Spleen (tissue), 11 donors: ENCODE measurements around the gene INPP5D. TPM values are rescaled to one million over a fixed set of nuclear protein-coding genes. Genes with fewer than 3 reads are reported as not detected.
"Not testable (repeated sequence)": the region's sequence is repeated elsewhere in the genome, so short reads cannot be mapped to it uniquely, and the experiment has no call there.

ENCODE experiments used
- DNase-seq: peaks from one replicate; pipeline ENCODE4 v3.0.0-alpha.2; 2020
- H3K27ac ChIP-seq, 8 donors: fragments of 200-600 bp; sonication (generic) in 7 of 8; 1 replicate in 4 of 8; 2 replicates in 4 of 8; pipeline versions ENCODE4 v1.5.0 to v1.8.0; 2016 to 2021; ENCODE audit warnings: inconsistent platforms in 4 of 8, mild to moderate bottlenecking in 4 of 8, moderate library complexity in 1 of 8
- H3K27me3 ChIP-seq, 7 donors: fragments of 200-600 bp; sonication (generic) in 6 of 7; replicated peaks in 1 of 7; 1 replicate in 4 of 7; 2 replicates in 3 of 7; pipeline versions ENCODE4 v1.5.0 to v1.8.0; 2016 to 2021; ENCODE audit warnings: inconsistent platforms in 3 of 7, mild to moderate bottlenecking in 1 of 7
- H3K36me3 ChIP-seq, 6 donors: fragments of 200-600 bp; sonication (generic) in 5 of 6; 1 replicate in 4 of 6; 2 replicates in 2 of 6; pipeline versions ENCODE4 v1.5.0 to v1.8.0; 2016 to 2021; ENCODE audit warnings: inconsistent platforms in 2 of 6
- H3K4me1 ChIP-seq, 6 donors: fragments of 200-600 bp; sonication (generic) in 5 of 6; 1 replicate in 3 of 6; 2 replicates in 3 of 6; pipeline versions ENCODE4 v1.5.0 to v1.8.0; 2016 to 2021; ENCODE audit warnings: inconsistent platforms in 3 of 6
- H3K4me3 ChIP-seq, 8 donors: fragments of 200-600 bp; sonication (generic) in 7 of 8; 1 replicate in 4 of 8; 2 replicates in 4 of 8; pipeline versions ENCODE4 v1.5.0 to v1.8.0; 2016 to 2021; ENCODE audit warnings: inconsistent platforms in 4 of 8, mild to moderate bottlenecking in 4 of 8, moderate library complexity in 2 of 8
- H3K9me3 ChIP-seq, 8 donors: fragments of 200-600 bp; sonication (generic) in 7 of 8; 1 replicate in 4 of 8; 2 replicates in 4 of 8; pipeline versions ENCODE4 v1.5.0 to v1.8.0; 2016 to 2021; ENCODE audit warnings: inconsistent platforms in 4 of 8
- POLR2A ChIP-seq, 3 donors: fragments of 450-650 bp; IDR thresholded peaks; one replicate each; pipeline ENCODE4 v1.5.1; 2017; ENCODE audit warnings: antibody characterized with exemption in 3 of 3, mild to moderate bottlenecking in 1 of 3
- POLR2AphosphoS5 ChIP-seq, 3 donors: sonication (generic); formaldehyde crosslinking; IDR thresholded peaks; one replicate each; pipeline ENCODE4 v1.5.1; 2017; ENCODE audit warnings: antibody characterized with exemption in 3 of 3
- WGBS, 5 donors: extraction: QIAGEN DNeasy Blood & Tissue Kit in 3 of 5; methylation state at CpG; one replicate each; pipeline versions ENCODE4 v1.1.5 to v1.1.7; 2013 to 2018; 5-methylcytosine and 5-hydroxymethylcytosine counted together
- intact Hi-C: fragments of 100-400 bp; cut with DNase I; formaldehyde crosslinking; loops from one replicate; pipeline ENCODE4 v1.15.0; 2023; ENCODE audit warnings: low total_unique reads
- polyA plus RNA-seq, 3 donors: library from polyadenylated mRNA; stranded (reverse); fragments of 200-250 nt; gene quantifications; one replicate each; pipeline ENCODE4 v1.2.1, GENCODE V29; 2013
- total RNA-seq, 7 donors: library from RNA; depleted of rRNA in 3 of 7; stranded (reverse); fragments of >200 nt in 3 of 7; fragmentation: NEBNext Ultra II Directional in 4 of 7; extraction: Animal tissue kit (Norgen Biotek cat#: 25700) in 4 of 7; gene quantifications; one replicate each; pipeline versions ENCODE4 v1.1.0 to v1.2.1, GENCODE V29; 2016 to 2021
- TF ChIP-seq, protein P1 (sequence below), 11 experiments: fragments of 200-600 bp in 7 of 11; fragments of 450-650 bp in 4 of 11; sonication (generic) in 4 of 11; IDR thresholded peaks in 8 of 11; conservative IDR thresholded peaks in 3 of 11; 1 replicate in 7 of 11; 2 replicates in 4 of 11; pipeline versions ENCODE4 v1.4.0 to v1.8.0; 2016 to 2021; ENCODE audit warnings: antibody characterized with exemption in 11 of 11, inconsistent platforms in 4 of 11, mild to moderate bottlenecking in 1 of 11
- donor health status: healthy with polysubstance abuse.
- donor health status: DM: no; HTN: no; CAD: no; lungs with moderate emphysema.
- donor health status: DM: no; HTN: no; CAD: no.
- donor health status: Bipolar disorder and iron deficiency.
- donor health status: healthy.
- donor health status: DM: no; HTN: no; CAD: no.
- donor health status: DM: yes; HTN: yes; CAD: no.

The INPP5D gene
- total and polyA plus RNA-seq, 10 donors = 71.1 to 246 (median 181) TPM

DNA sequence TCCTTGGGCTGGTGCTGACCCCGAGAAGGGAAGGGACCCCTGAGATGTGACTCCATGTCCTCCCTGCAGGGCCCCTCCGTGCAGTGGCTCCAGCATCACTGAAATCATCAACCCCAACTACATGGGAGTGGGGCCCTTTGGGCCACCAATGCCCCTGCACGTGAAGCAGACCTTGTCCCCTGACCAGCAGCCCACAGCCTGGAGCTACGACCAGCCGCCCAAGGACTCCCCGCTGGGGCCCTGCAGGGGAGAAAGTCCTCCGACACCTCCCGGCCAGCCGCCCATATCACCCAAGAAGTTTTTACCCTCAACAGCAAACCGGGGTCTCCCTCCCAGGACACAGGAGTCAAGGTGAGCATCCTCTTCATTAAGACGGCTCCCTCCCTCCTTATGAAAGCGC is 137.9 kb downstream of the INPP5D start:
- 83 to 93% (median 91%) methylated on average over 9 to 12 of the region's 12 CpGs for WGBS, 5 donors
- no peaks in the 10 kb centered on the region for H3K27me3 ChIP-seq
- intact Hi-C loops = no loop called here
- H3K4me3 ChIP-seq = no peak overlapping the region
- peaks cover 0 to 8% (median 2%) of the 10 kb centered on the region in 8 donors for H3K9me3 ChIP-seq
- TF ChIP-seq POLR2A (IDR thresholded peaks at IDR 0.05) (no peak), POLR2AphosphoS5 (IDR thresholded peaks at IDR 0.05) (peak in 1 of 3 donors; percentile 57)
- no peak overlapping the region for H3K27ac ChIP-seq
- peaks cover 0 to 33% (median 23%) of the 10 kb centered on the region in 6 donors for H3K4me1 ChIP-seq
- no peak for DNase-seq
- H3K36me3 ChIP-seq = peaks cover 0 to 100% (median 94%) of the 10 kb centered on the region in 6 donors

DNA sequence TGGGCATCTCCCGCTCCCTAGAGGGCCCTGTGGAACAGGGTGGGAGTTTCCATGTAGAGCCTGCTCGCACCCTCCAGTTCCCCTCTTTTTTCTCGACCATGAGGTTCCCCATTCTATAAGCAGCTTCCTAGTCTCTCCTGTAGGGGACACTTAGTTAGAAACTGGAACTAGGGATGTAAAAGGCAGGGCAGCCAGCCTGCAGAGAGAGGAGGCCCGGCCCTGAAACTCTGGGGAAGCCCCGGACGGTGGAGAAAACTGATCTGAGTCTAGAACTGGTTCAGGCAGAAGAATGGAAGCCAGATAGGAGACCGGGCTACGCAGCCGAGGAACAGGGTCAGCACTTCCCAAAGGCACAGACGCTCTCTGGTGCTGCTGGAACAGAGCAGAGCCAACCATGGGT is 139.7 kb downstream of the INPP5D start:
- Histone ChIP-seq H3K4me3 (no peak overlapping the region), H3K9me3 (peaks cover 0 to 13% (median 2%) of the 10 kb centered on the region in 8 donors), H3K27me3 (no peaks in the 10 kb centered on the region), H3K4me1 (peaks cover 0 to 42% (median 26%) of the 10 kb centered on the region in 6 donors), H3K27ac (peak overlapping the region in 1 of 8 donors; percentile 35), H3K36me3 (peaks cover 0 to 100% (median 99%) of the 10 kb centered on the region in 6 donors)
- 78 to 87% (median 82%) methylated on average over 10 of the region's 10 CpGs for WGBS, 5 donors
- DNase-seq = no peak
- TF ChIP-seq POLR2A (IDR thresholded peaks at IDR 0.05) (no peak), POLR2AphosphoS5 (IDR thresholded peaks at IDR 0.05) (peak in 1 of 3 donors; percentile 15)
- TF ChIP-seq, protein P1, sequence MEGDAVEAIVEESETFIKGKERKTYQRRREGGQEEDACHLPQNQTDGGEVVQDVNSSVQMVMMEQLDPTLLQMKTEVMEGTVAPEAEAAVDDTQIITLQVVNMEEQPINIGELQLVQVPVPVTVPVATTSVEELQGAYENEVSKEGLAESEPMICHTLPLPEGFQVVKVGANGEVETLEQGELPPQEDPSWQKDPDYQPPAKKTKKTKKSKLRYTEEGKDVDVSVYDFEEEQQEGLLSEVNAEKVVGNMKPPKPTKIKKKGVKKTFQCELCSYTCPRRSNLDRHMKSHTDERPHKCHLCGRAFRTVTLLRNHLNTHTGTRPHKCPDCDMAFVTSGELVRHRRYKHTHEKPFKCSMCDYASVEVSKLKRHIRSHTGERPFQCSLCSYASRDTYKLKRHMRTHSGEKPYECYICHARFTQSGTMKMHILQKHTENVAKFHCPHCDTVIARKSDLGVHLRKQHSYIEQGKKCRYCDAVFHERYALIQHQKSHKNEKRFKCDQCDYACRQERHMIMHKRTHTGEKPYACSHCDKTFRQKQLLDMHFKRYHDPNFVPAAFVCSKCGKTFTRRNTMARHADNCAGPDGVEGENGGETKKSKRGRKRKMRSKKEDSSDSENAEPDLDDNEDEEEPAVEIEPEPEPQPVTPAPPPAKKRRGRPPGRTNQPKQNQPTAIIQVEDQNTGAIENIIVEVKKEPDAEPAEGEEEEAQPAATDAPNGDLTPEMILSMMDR (IDR thresholded peaks at IDR 0.05 in 8 of 11, conservative IDR thresholded peaks at IDR 0.05 in 3 of 11) = peak in 1 of 11 experiments; percentile 14
- intact Hi-C loops = no loop called here

DNA sequence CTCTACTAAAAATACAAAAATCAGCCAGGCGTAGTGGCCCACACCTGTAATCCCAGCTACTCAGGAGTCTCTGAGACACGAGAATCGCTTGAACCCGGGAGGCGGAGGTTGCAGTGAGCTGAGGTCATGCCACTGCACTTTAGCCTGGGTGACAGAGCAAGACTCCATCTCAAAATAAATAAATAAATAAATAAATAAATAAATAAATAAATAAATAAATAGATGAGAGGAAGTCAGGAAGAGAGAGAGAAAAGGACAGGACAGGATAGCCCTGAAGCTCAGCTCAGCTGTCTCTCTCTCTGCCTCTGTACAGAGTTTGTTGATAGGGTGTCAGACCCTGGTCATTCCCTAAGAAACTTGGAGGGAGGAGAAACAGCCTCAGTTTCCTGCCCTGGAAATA is 140.6 kb downstream of the INPP5D start:
- intact Hi-C loops = not testable (repeated sequence)

DNA sequence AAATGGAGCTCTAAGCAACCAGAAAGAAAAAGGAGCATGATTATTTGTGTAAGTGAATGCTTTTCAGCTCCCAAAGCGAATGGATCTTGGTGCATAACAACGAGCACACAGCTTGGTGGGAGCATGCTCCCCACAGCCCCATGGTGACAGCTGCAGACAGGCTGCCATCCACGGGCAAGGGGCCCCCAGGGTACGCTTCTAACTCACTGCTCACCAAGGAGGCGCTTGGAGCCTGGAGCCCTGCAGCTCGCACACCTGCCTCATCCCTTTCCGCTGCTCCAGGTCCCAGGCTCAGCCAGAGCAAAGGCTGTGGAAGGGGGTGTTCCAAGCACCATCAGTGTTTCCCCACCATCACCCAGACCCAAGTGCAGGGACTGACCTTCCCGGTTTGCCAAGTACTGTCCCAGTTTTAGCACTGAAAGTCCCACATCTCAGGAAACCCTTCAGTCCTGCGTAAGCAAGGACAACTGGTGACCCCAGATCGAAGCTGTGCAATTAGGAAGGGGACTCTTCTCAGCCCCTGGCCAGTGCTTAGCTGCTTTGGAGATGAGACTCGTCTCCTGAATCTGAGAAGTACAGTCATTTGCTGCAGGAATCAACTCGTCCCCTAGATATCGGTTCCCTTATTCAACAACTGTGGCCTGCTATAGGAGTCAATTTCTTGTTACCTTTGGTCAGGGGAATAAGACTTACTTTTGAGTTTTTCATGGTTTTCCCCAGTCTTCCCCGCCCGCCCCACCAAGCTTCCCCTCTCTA is 141.3 kb downstream of the INPP5D start:
- 81 to 93% (median 91%) methylated on average over 15 of the region's 15 CpGs for WGBS, 5 donors
- intact Hi-C loops = no loop called here

More for the DNA sequence above, 140.6 kb downstream of the INPP5D start:
- H3K4me1 ChIP-seq = peaks cover 0 to 42% (median 26%) of the 10 kb centered on the region in 6 donors
- not testable (repeated sequence) for H3K27me3 ChIP-seq, H3K4me3 ChIP-seq, DNase-seq
- H3K27ac ChIP-seq = peak overlapping the region in 1 of 8 donors; percentile 79
- H3K36me3 ChIP-seq = peaks cover 0 to 100% (median 96%) of the 10 kb centered on the region in 6 donors
- 92 to 98% (median 95%) methylated on average over 5 of the region's 5 CpGs for WGBS, 5 donors
- peaks cover 0 to 13% (median 2%) of the 10 kb centered on the region in 8 donors for H3K9me3 ChIP-seq

More for the DNA sequence above, 141.3 kb downstream of the INPP5D start:
- peaks cover 0 to 42% (median 26%) of the 10 kb centered on the region in 6 donors for H3K4me1 ChIP-seq
- H3K9me3 ChIP-seq = peaks cover 0 to 13% (median 2%) of the 10 kb centered on the region in 8 donors
- no peak overlapping the region for H3K4me3 ChIP-seq
- H3K36me3 ChIP-seq = peaks cover 0 to 100% (median 95%) of the 10 kb centered on the region in 6 donors
- H3K27me3 ChIP-seq = no peaks in the 10 kb centered on the region
- no peak for DNase-seq
- peak overlapping the region in 3 of 8 donors; percentile 46 to 79 (median 71) for H3K27ac ChIP-seq
- TF ChIP-seq, protein P1 (IDR thresholded peaks at IDR 0.05 in 8 of 11, conservative IDR thresholded peaks at IDR 0.05 in 3 of 11) = no peak
- TF ChIP-seq POLR2AphosphoS5 (IDR thresholded peaks at IDR 0.05) = peak in 2 of 3 donors; percentile 26 to 61
